Endothelial cell of umbilical vein (primary cell): ENCODE measurements around the gene HDAC3. TPM values are rescaled to one million over a fixed set of nuclear protein-coding genes. Genes with fewer than 3 reads are reported as not detected.

Experiments
- BruUV-seq: library from RNA; stranded (reverse); fragments of 400-500 nt; replicated peaks from 2 replicates; lab custom pipeline; 2021; lab: Mats Ljungman, UMichigan
- CTCF ChIA-PET: fragments of 300-600, 350-600 bp; sonication (Branson Sonifier 250); formaldehyde crosslinking; loops from one replicate; lab custom pipeline; 2021; ENCODE audit warnings: antibody characterized with exemption, inconsistent platforms; lab: Charles Lee
- POLR2A ChIA-PET: fragments of 300-600, 350-600 bp; sonication (Branson Sonifier 250); formaldehyde crosslinking; loops from one replicate; lab custom pipeline; 2021; ENCODE audit warnings: antibody characterized with exemption, inconsistent platforms; lab: Charles Lee
- DNase-seq: peaks from one replicate; pipeline ENCODE4 v3.0.0-alpha.2; 2011; ENCODE audit warnings: low read depth, low spot score
- FAIRE-seq: peaks from 2 replicates; lab custom pipeline; 2011; peaks lifted over from hg19 to GRCh38; lab: Jason Lieb, UNC
- H2AFZ ChIP-seq: 2 replicates; pipeline ENCODE4 v1.6.0; 2012; ENCODE audit warnings: low read depth, low read length, control low read depth, inconsistent platforms
- H3K27ac ChIP-seq: 2 replicates; pipeline ENCODE4 v1.5.1; 2011; ENCODE audit warnings: low read depth, mild to moderate bottlenecking, control low read depth, low read length, moderate library complexity; ENCODE audit not compliant: insufficient read depth
- H3K27me3 ChIP-seq, 2 experiments: 2 replicates each; pipeline versions ENCODE4 v1.6.0 to v1.6.1; 2011; ENCODE audit warnings: low read length in 2 of 2, mixed read lengths in 1 of 2; ENCODE audit not compliant: control insufficient read depth in 2 of 2, insufficient read depth in 2 of 2
- H3K36me3 ChIP-seq, 2 experiments: 2 replicates in 1 of 2; 3 replicates in 1 of 2; pipeline ENCODE4 v1.5.1; 2011; ENCODE audit warnings: low read length in 2 of 2, mild to moderate bottlenecking in 1 of 2, moderate library complexity in 1 of 2; ENCODE audit not compliant: control insufficient read depth in 2 of 2, insufficient read depth in 2 of 2; ENCODE audit errors: extremely low read depth in 1 of 2
- H3K4me1 ChIP-seq: 3 replicates; pipeline ENCODE4 v1.5.1; 2011; ENCODE audit warnings: mild to moderate bottlenecking, low read length; ENCODE audit not compliant: control insufficient read depth, insufficient read depth; ENCODE audit errors: extremely low read depth
- H3K4me2 ChIP-seq: 2 replicates; pipeline ENCODE4 v1.6.1; 2011; ENCODE audit warnings: low read length, control low read depth, mixed read lengths; ENCODE audit not compliant: insufficient read depth
- H3K4me3 ChIP-seq, 3 experiments: fragments of 200-600 bp in 1 of 3; sonication (generic), shearing (Covaris generic) in 1 of 3; replicated peaks in 1 of 3; 2 replicates each; pipeline ENCODE4 v1.5.1; 2011 to 2016; ENCODE audit warnings: control low read depth in 3 of 3, low read length in 3 of 3, mild to moderate bottlenecking in 2 of 3, inconsistent platforms in 1 of 3, low read depth in 1 of 3, moderate library complexity in 1 of 3; ENCODE audit not compliant: insufficient read depth in 1 of 3
- H3K79me2 ChIP-seq: 2 replicates; pipeline ENCODE4 v1.6.0; 2012; ENCODE audit warnings: low read length, inconsistent platforms; ENCODE audit not compliant: control insufficient read depth, insufficient read depth
- H3K9ac ChIP-seq: replicated peaks from 2 replicates; pipeline ENCODE3; 2011; ENCODE audit warnings: low read length, control low read depth; ENCODE audit not compliant: insufficient read depth; ENCODE audit errors: extremely low read depth
- H3K9me1 ChIP-seq: replicated peaks from 3 replicates; pipeline ENCODE4 v1.6.0; 2011; ENCODE audit warnings: mild to moderate bottlenecking, low read length; ENCODE audit not compliant: control insufficient read depth, insufficient read depth; ENCODE audit errors: extremely low read depth
- H3K9me3 ChIP-seq: replicated peaks from 2 replicates; pipeline ENCODE4 v1.5.1; 2012; ENCODE audit warnings: low read length, inconsistent platforms; ENCODE audit not compliant: control insufficient read depth, insufficient read depth
- H4K20me1 ChIP-seq: replicated peaks from 2 replicates; pipeline ENCODE3; 2011; ENCODE audit warnings: mild to moderate bottlenecking, low read length; ENCODE audit not compliant: control insufficient read depth, insufficient read depth; ENCODE audit errors: extremely low read depth
- EZH2 ChIP-seq: IDR thresholded peaks from 2 replicates; pipeline ENCODE4 v1.6.1; 2012; ENCODE audit warnings: borderline replicate concordance, low read depth, mild to moderate bottlenecking, moderate library complexity, low read length, inconsistent platforms; ENCODE audit not compliant: severe bottlenecking
- FOS ChIP-seq: IDR thresholded peaks from 2 replicates; pipeline ENCODE4 v1.6.1; 2011; ENCODE audit warnings: mild to moderate bottlenecking, low read length, moderate library complexity, borderline replicate concordance; ENCODE audit not compliant: insufficient read depth
- GATA2 ChIP-seq: IDR thresholded peaks from 2 replicates; pipeline ENCODE4 v1.7.0; 2011; ENCODE audit warnings: low read depth, mild to moderate bottlenecking, moderate library complexity, mixed read lengths, low read length; ENCODE audit not compliant: insufficient read length, insufficient read depth
- POLR2A ChIP-seq: IDR thresholded peaks from 2 replicates; pipeline ENCODE4 v1.6.1; 2012; ENCODE audit warnings: low read depth, mild to moderate bottlenecking, control low read depth, low read length
- POLR2AphosphoS5 ChIP-seq: IDR thresholded peaks from 2 replicates; pipeline ENCODE4 v1.6.1; 2012; ENCODE audit warnings: low read depth, mild to moderate bottlenecking, control low read depth, low read length, moderate library complexity; ENCODE audit not compliant: insufficient read depth
- dilution Hi-C: fragments of 300-500 bp; cut with MboI; formaldehyde crosslinking; loops from one replicate; pipeline ENCODE4 v1.15.0; 2019; ENCODE audit warnings: low sequenced_read_pairs; ENCODE audit not compliant: extremely low pct_ligation_motif_present
- intact Hi-C: fragments of 100-400 bp; cut with micrococcal nuclease; formaldehyde crosslinking; loops from one replicate; pipeline ENCODE4 v1.10.0; 2022
- polyA plus RNA-seq, 4 experiments: library from polyadenylated mRNA; depleted of rRNA in 3 of 4; stranded (reverse) in 3 of 4; unstranded in 1 of 4; fragments of >200 nt; gene quantifications; 2 replicates each; pipeline versions ENCODE4 v1.2.1 to v1.2.3, GENCODE V29; 2011 to 2012; ENCODE audit warnings: missing spikeins in 1 of 4
- total RNA-seq: library from RNA; stranded (reverse); gene quantifications from 2 replicates; pipeline ENCODE4 v1.2.3, GENCODE V29; 2021

HDAC3 gene
- total and polyA plus RNA-seq, 2 donors (not counting 3 experiments of a cell fraction or from before 2014, with no cell fraction given): 58.5 to 75.5 TPM

DNA sequence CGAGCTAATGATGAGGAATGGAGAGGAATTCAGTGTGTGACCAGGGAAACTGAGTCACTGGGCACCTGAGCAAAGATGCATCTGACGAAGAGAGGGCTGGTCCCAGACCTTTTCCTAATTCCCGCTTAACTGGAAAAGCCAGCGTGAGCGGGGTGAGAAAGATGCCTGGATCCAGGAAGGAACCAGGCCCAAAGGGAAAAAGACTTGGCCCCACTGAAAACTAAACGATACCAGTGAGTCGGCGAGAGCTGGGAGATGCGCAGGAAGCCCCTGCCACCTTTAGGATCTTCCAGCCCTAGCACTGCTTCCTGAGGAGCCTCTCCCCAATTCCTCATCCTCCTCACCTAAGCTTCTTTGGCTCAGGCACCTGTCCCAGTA is 15.1 kb upstream of the HDAC3 start:
- BruUV-seq: no TSS peak
- H3K9ac ChIP-seq: peak overlapping the region; percentile 24
- FAIRE-seq: no peak

DNA sequence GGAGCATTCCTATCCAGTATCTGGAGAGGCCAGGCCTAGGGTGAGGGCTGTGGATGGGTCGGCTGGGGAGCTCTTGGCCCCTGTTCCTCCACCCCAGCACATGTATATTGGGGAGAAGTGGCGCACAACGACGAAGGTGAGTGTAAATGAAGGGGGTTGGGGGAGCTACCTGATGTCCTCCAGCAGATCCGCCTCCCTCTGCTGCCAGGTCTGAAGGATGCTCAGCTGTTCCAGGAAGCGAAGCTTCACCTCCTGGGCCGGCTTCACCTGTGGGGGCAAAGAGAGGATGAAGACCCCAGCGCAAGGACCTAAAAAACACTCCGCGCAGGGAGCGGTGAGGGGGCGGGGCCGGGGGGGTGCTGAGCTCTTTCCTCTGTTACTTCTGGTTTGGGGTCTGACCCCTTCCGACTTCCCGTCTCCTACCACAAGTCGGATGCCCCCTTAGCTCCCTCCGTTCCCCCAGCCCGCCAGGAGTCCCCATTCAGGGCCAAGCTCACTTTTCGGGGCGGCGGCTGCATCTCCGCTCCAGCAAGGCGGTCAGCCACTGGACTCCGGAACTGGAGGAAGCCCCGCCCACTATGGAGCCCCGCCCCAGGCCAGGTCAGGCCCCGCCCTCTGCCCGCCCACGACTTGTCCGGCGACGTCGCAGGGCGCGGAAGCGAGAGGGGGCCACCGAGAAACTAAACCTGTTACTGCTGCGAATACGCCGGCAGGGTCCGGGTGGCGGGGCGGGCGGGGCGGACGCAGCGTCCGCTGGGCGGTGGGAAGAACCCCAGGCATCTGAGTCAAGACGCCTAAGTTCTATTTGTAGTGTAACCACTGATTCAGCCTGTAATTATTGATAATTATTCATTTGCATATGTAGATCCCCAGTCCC is 14.4 kb upstream of the HDAC3 start, which contains the start of gene FCHSD1:
Gene FCHSD1 (minus strand): TSS at position 568 of the 877 bp plus-strand sequence. CDS start 50 bp downstream, at position 518.
- dilution Hi-C loops (no loop called here), intact Hi-C loops (loop anchor here (1.0 kb wide), 1 partner anchor 59 kb away; no protein-coding TSS in a partner anchor)
- DNase-seq (peak; percentile 89), FAIRE-seq (peak; percentile 90)
- CTCF ChIA-PET: interaction anchor here (0.7 to 2.2 kb wide), 7 partner anchors 10 to 137 kb away, joined by 3 to 16 read pairs (median 4); partner anchors contain the start of genes DIAPH1, HDAC3 and RELL2
- TF ChIP-seq FOS (no peak), POLR2AphosphoS5 (peak; percentile 41), EZH2 (no peak)
- POLR2A ChIA-PET: interaction anchor here (0.7 kb wide), 1 partner anchor 177 kb away, joined by 7 read pairs; no protein-coding TSS in a partner anchor
- Histone ChIP-seq H3K4me3 (peak within 1 kb of the TSS; percentile 27 to 57 (median 53)), H3K9me3 (no peaks in the 10 kb centered on the region), H2AFZ (peak within 1 kb of the TSS; percentile 76), H3K4me1 (peaks cover 9% of the 10 kb centered on the region), H3K27me3 (no peaks in the 10 kb centered on the region), H3K9ac (peak within 1 kb of the TSS; percentile 48), H3K9me1 (no peaks in the 10 kb centered on the region), H3K79me2 (no peaks in the 10 kb centered on the region), H3K27ac (no peak within 1 kb of the TSS), H4K20me1 (no peaks in the 10 kb centered on the region), H3K36me3 (peaks cover 12 to 24% of the 10 kb centered on the region in 2 experiments), H3K4me2 (peak within 1 kb of the TSS; percentile 58)
- BruUV-seq: no TSS peak

More for the DNA sequence above, 15.1 kb upstream of the HDAC3 start:
- TF ChIP-seq GATA2: no peak
- TF ChIP-seq POLR2A: no peak
- TF ChIP-seq EZH2: no peak
- TF ChIP-seq POLR2AphosphoS5: peak; percentile 7
- Histone ChIP-seq H3K4me1 (peaks cover 9% of the 10 kb centered on the region), H3K79me2 (no peaks in the 10 kb centered on the region), H3K4me3 (peak overlapping the region in 2 of 3 experiments; percentile 24 to 57), H4K20me1 (no peaks in the 10 kb centered on the region), H3K4me2 (peak overlapping the region; percentile 42), H2AFZ (peak overlapping the region; percentile 47), H3K27me3 (no peaks in the 10 kb centered on the region), H3K9me3 (no peaks in the 10 kb centered on the region), H3K9me1 (no peaks in the 10 kb centered on the region), H3K36me3 (peaks cover 16 to 30% of the 10 kb centered on the region in 2 experiments), H3K27ac (no peak overlapping the region)
- ChIA-PET CTCF (interaction anchor here (1.3 to 2.2 kb wide), 2 partner anchors 40 to 60 kb away, joined by 6 to 16 read pairs; no protein-coding TSS in a partner anchor), POLR2A (no interaction called here)
- dilution Hi-C loops (no loop called here), intact Hi-C loops (loop anchor here (1.0 kb wide), 1 partner anchor 59 kb away; no protein-coding TSS in a partner anchor)
- DNase-seq: no peak
